Choroid plexus epithelial cell (primary cell): ENCODE measurements around the gene LNPEP.

Source experiments
- DNase-seq: peaks from one replicate; pipeline ENCODE4 v3.0.0-alpha.2; 2010; ENCODE audit warnings: low read depth
- H3K4me3 ChIP-seq: 2 replicates; pipeline ENCODE4 v1.5.1; 2011; ENCODE audit warnings: low read depth, mild to moderate bottlenecking, control low read depth, low read length, moderate library complexity
- TF ChIP-seq, protein P1 (sequence below): conservative IDR thresholded peaks from 2 replicates; pipeline ENCODE4 v1.5.1; 2011; ENCODE audit warnings: low read depth, mild to moderate bottlenecking, control low read depth, inconsistent platforms, low read length, moderate library complexity

The LNPEP gene

DNA sequence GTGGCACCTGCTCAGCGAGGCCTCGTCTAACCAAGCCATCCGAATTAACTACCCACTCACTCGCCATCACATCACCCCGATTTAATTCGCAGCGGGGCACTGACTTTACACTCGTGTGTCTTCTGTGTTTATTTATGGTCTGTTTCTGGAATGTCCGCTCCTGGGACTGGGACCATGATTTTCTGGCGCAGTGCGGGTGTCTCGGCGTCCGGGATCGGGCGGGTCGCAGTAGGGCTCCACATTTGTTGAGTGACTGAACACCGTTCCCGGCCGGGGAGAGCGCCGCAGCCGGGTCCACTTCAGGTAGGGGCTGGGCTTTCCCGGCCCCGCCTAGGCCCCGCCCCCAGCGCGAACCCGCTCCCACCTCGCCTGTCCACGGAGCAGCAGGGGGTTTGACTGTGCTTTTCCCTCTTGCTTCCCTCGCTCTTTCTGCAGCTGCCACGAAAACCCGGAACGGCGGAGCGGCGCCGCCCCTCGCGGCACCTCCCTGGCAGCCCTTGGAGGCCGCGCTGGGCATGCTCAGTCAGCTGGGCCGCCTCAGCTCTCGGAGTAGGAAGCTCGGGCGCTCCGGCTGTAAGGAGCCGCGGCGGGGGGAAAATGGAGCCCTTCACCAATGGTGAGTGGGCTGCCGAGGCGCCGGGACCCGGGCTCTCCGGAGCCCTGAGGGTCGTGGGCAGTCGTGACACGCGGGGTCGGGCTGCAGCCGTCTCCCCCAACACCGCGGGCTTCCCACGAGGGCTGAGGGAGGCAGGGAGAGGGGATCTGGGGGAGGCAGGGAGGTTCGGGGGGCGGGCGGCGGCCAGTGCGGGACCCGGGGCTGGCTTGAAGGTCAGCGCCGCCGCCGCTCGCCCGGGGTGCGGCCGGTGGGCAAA lies at the start of gene LNPEP:
Gene LNPEP (plus strand): TSS at position 522 of the 872 bp plus-strand sequence. CDS start 76 bp downstream, at position 598.
- peak within 1 kb of the TSS; percentile 86 for H3K4me3 ChIP-seq
- TF ChIP-seq, protein P1, sequence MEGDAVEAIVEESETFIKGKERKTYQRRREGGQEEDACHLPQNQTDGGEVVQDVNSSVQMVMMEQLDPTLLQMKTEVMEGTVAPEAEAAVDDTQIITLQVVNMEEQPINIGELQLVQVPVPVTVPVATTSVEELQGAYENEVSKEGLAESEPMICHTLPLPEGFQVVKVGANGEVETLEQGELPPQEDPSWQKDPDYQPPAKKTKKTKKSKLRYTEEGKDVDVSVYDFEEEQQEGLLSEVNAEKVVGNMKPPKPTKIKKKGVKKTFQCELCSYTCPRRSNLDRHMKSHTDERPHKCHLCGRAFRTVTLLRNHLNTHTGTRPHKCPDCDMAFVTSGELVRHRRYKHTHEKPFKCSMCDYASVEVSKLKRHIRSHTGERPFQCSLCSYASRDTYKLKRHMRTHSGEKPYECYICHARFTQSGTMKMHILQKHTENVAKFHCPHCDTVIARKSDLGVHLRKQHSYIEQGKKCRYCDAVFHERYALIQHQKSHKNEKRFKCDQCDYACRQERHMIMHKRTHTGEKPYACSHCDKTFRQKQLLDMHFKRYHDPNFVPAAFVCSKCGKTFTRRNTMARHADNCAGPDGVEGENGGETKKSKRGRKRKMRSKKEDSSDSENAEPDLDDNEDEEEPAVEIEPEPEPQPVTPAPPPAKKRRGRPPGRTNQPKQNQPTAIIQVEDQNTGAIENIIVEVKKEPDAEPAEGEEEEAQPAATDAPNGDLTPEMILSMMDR: no peak
- DNase-seq: peak; percentile 99

DNA sequence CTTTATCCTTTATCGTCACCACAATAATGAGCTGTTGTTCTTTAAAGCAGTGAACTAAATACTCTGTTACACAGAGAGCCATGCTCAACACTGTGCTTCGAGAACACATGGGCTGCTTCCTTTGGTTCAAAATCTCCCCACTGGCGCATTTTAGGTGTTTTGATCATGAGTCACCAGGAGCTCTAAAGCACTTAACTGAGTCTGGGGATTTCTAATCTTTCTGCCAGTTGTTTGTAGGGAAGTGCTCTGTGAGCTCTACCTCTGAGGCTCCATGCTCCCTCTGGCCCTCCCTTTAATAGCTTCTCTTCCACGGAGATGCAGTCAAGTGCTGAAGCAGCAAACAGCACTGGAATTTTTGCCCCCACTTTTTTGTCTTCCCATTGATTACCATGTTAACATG lies 42.5 kb upstream of the LNPEP start:
- peak; percentile 91 for DNase-seq
- TF ChIP-seq, protein P1: no peak
- no peak overlapping the region for H3K4me3 ChIP-seq

DNA sequence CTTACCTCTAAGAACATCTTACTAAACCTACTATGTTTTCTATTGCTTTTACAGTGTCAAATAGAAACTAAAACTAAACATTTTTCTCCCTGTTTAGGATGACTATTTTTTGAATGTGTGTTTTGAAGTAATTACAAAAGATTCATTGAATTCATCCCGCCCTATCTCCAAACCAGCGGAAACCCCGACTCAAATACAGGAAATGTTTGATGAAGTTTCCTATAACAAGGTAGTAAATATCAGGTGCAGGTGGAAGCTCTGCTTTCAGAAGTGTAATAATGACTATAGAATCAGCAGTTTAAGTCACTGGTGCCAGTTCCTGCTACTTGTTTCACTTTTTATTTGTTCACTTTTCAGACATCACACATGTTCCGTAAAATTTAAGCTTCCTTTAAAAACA lies 39.6 kb upstream of the LNPEP start:
- no peak for DNase-seq
- no peak overlapping the region for H3K4me3 ChIP-seq
- TF ChIP-seq, protein P1: no peak

DNA sequence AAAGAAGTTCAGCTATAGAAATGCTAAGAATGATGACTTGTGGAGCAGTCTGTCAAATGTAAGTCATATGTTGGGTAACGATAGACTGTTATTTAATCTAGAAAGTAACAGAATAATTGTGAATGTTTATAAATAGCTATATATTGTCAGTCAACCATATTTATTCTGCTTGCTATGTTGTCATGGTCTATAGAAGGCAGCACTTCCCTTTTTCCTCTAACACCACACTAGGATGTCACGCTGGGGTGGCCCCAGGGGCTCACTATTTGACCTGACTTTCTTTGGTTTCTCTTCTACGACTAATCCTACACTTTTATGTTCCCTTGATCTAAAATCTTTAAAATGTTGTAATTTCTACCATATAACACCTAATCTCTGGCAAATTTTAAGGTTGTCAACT lies 39.1 kb upstream of the LNPEP start:
- no peak overlapping the region for H3K4me3 ChIP-seq
- TF ChIP-seq, protein P1: no peak
- DNase-seq: no peak

DNA sequence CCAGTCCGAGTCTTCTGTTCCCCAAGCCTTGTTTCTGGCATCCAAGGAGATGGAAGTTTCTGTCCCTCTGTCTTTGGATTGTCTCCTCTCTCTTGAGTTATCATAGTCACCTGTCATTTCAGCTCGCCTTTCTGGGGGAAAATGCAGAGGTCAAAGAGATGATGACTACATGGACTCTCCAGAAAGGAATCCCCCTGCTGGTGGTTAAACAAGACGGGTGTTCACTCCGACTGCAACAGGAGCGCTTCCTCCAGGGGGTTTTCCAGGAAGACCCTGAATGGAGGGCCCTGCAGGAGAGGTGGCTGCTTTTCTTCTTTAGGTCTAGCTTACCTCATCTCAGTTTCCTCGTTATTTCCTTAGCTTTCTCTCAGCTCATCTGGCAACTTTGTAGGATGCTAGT lies 34.5 kb upstream of the LNPEP start:
- no peak overlapping the region for H3K4me3 ChIP-seq
- TF ChIP-seq, protein P1: peak; percentile 17

DNA sequence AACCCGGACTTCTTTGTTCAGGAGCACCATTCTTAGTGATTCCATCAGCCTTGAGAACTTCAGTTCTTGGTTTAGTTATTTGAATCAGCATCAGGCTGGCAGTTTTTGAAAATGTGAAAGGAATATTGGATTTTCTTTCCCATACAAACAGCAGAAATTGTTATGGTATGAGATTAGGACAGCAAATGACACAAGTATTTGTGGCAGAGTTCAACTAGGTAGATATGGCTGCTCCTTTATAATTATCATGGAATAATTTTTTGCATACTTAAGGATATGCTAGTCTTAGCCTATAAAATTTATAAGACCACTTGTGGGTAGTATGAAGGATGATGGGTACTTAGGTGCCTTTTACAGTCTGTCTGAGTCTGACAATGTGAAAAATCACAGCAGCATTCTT lies 34.0 kb upstream of the LNPEP start:
- no peak overlapping the region for H3K4me3 ChIP-seq
- DNase-seq: no peak
- TF ChIP-seq, protein P1: no peak

More for the DNA sequence above, 34.5 kb upstream of the LNPEP start:
- no peak for DNase-seq

DNA sequence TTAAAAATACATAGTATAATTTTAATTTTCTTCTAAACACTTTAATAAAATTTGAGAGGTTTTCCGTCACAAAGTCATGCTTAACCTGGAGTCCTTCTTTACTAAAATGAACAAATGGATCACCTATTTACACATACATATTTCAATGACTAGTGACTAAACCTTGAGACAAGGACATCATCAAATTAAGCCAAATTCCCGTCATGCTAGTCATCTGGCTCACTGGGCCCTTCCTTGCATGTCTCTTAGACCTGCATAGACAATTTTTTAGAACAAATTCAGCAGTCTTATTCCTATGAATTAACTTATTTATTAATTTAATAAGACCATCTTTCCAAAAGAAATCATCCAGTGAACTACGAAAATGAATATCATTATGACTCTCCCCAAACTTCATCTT lies 33.0 kb upstream of the LNPEP start:
- no peak overlapping the region for H3K4me3 ChIP-seq
- no peak for DNase-seq
- TF ChIP-seq, protein P1: no peak
